ENCODE measurements around the gene STXBP6.

Gene STXBP6

DNA sequence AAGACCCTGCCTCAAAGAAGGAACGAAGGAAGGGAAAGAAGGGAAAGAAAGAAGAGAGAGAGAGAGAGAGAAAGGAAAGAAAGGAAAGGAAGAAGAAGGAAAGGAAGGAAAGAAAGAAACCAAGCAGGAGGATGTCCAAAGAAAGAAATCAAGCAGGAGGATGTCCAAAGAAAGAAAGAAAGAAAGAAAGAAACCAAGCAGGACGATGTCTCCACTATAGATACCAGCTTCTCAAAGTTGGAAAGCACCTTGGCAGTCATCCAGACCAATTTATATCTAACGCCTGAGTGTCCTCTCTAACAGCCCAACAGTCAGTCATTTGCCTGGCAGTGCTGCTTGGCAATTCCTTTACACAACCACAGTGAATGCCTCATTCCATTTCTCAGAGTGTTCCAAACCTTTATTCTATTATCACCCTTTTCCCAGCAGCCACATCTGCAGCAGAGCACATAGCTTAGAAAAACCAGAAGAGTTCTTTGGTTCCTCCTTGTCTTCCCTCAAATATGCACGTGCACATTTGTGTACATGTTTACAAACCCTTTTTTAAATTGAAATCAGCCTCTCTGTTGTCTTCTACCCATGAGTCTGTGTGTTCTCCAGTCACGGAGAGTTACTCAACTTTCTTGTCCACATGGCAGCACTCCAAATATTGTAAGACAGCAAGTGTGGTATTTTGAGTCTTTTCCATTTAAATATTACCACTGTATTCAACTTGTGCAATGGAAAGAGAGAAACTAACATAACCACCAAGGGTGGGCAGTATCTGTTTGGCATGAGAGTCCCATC lies 138.4 kb downstream of the STXBP6 start:
- Histone ChIP-seq H3K36me3 (no peaks in the 10 kb centered on the region), H3K4me3 (ENCODE audit: low read depth, low read length) (no peak overlapping the region), H3K9me3 (no peaks in the 10 kb centered on the region), H3K4me1 (no peaks in the 10 kb centered on the region), H3K27me3 (no peaks in the 10 kb centered on the region)
- TF ChIP-seq, protein P1, sequence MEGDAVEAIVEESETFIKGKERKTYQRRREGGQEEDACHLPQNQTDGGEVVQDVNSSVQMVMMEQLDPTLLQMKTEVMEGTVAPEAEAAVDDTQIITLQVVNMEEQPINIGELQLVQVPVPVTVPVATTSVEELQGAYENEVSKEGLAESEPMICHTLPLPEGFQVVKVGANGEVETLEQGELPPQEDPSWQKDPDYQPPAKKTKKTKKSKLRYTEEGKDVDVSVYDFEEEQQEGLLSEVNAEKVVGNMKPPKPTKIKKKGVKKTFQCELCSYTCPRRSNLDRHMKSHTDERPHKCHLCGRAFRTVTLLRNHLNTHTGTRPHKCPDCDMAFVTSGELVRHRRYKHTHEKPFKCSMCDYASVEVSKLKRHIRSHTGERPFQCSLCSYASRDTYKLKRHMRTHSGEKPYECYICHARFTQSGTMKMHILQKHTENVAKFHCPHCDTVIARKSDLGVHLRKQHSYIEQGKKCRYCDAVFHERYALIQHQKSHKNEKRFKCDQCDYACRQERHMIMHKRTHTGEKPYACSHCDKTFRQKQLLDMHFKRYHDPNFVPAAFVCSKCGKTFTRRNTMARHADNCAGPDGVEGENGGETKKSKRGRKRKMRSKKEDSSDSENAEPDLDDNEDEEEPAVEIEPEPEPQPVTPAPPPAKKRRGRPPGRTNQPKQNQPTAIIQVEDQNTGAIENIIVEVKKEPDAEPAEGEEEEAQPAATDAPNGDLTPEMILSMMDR (IDR thresholded peaks at IDR 0.05; ENCODE audit: low read depth, low read length): no peak
- no peak for DNase-seq

DNA sequence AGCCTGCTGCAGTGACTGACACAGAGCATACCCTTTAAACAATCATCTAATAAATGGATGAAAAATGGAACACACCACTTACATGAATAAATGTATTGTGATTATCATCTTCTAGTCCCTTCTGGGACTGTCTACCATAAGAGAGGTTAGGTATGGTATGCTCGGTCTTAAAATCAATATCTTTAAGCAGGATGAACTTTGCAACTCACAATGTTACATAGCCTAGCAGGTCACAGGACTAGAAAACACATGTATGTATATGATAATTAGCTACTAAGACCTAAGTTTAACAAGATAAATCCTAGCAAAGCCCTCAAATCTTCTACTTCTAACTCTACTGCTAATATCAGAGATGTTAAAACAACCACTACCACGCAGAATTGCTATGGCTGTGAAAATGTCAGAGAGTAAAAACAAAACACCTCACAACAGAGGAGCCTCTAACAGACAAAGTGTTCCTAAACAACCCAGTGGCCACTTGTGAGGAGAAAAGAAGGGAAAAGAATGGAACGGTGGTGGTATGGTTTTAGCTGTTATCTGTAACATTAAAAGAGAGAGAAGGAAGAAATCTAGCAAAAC lies 139.4 kb downstream of the STXBP6 start:
- no peak overlapping the region for H3K4me3 ChIP-seq (ENCODE audit: low read depth, low read length)
- TF ChIP-seq, protein P1 (IDR thresholded peaks at IDR 0.05; ENCODE audit: low read depth, low read length): no peak
- DNase-seq: no peak
- H3K4me1 ChIP-seq: no peaks in the 10 kb centered on the region
- H3K27me3 ChIP-seq: no peaks in the 10 kb centered on the region
- H3K36me3 ChIP-seq: no peaks in the 10 kb centered on the region
- no peaks in the 10 kb centered on the region for H3K9me3 ChIP-seq

DNA sequence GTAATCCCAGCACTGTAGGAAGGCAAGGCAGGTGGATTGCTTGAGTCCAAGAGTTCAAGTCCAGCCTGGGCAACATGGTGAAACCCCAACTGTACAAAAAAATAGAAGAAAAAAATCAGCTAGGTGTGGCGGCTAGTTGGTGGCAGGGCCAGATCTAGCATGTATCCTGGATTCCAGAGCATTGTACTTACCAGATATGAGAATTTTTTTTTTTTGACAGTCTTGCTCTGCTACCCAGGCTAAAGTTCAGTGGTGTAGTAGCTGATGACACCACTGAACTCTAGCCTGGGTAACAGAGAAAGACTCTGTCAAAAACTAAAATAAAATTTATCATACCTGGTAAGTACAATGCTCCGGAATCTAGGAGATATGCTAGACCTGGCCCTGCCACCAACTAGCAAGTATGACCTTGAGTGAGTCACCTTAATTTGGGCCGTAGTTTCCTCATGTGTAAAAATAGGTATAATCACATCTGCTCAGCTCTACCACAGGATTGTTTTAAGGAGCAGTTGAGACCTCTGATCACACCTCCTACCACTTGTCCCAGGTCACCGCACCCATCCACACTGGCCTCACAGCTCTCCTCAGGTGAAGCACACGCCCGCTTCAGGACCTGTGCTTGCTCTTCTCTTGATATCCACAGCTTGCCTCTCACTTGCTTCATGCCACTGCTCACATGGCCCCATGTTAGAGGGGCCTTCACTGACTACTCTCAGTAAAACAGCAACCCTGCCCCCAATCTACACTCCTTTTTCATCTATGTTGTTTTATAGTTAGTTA lies 140.2 kb downstream of the STXBP6 start:
- Histone ChIP-seq H3K4me3 (ENCODE audit: low read depth, low read length) (no peak overlapping the region), H3K4me1 (no peaks in the 10 kb centered on the region), H3K27me3 (no peaks in the 10 kb centered on the region), H3K9me3 (no peaks in the 10 kb centered on the region), H3K36me3 (no peaks in the 10 kb centered on the region)
- TF ChIP-seq, protein P1 (IDR thresholded peaks at IDR 0.05; ENCODE audit: low read depth, low read length): no peak
- DNase-seq: no peak

DNA sequence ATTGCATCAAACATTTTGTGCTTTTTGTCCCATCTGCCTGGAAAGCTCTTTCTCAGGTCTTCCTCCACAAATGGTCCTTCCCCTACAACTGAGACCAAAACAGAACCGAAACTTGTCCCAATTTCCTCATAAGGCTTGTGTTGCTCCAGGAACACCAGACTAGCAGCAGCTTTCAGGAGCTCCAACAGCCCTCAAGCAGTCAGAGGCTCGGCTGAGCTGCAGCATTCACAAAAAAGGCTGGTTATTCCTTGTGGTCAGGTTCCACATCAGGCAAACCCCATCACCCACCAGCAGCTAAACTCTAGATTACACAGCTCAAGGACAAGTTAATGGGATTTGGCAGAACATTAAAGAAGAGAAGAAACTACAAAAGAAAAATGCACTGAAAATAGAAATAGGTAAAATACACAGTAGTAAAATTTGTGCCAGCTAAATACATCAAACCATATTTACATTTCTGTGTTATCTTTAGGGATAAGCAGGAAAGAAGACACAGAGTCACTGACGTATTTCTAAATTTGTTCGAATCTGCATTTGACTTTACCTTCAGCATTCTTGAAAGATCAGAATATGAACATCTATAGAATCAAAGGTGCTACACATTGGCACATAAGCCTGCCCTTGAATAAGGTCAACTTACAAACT lies 141.2 kb downstream of the STXBP6 start:
- no peaks in the 10 kb centered on the region for H3K36me3 ChIP-seq
- no peaks in the 10 kb centered on the region for H3K27me3 ChIP-seq
- TF ChIP-seq, protein P1 (IDR thresholded peaks at IDR 0.05; ENCODE audit: low read depth, low read length): no peak
- DNase-seq: no peak
- no peaks in the 10 kb centered on the region for H3K4me1 ChIP-seq
- H3K4me3 ChIP-seq (ENCODE audit: low read depth, low read length): no peak overlapping the region
- no peaks in the 10 kb centered on the region for H3K9me3 ChIP-seq

- Histone ChIP-seq H3K4me1 (no peaks in the 10 kb centered on the region), H3K36me3 (no peaks in the 10 kb centered on the region), H3K4me3 (ENCODE audit: low read depth, low read length) (no peak overlapping the region), H3K9me3 (no peaks in the 10 kb centered on the region), H3K27me3 (no peaks in the 10 kb centered on the region)
- TF ChIP-seq, protein P1 (IDR thresholded peaks at IDR 0.05; ENCODE audit: low read depth, low read length): no peak
- no peak for DNase-seq
Observed at GRCh38 chr14:24904533-24904932, 145.4 kb downstream of the STXBP6 start.

Measured in BE2C (cell line).